ENCODE results near the gene ATP5PB.
A peak's percentile ranks its signal among the peaks of the same experiment; 100 is the strongest.

The ATP5PB gene

GRCh38 chr1:111448918-111449702 lies at the start of gene ATP5PB, which contains the start of gene WDR77:
Gene ATP5PB, plus strand, starts transcription at chr1:111449464. Its CDS starts 78 bp downstream, at chr1:111449542.
Gene WDR77, minus strand, starts transcription at chr1:111449256. Its CDS starts 87 bp downstream, at chr1:111449169.
- peak; percentile 99 to 100 for DNase-seq

- peak; percentile 32 to 39 for DNase-seq
Measured at GRCh38 chr1:111399792-111400610, 49.3 kb upstream of the ATP5PB start.

- no peak for DNase-seq
Measured at GRCh38 chr1:111402083-111402482, 47.2 kb upstream of the ATP5PB start.

GRCh38 chr1:111404588-111404987 lies 44.7 kb upstream of the ATP5PB start:
- no peak for DNase-seq

- no peak for DNase-seq
Measured at GRCh38 chr1:111406321-111406768, 42.9 kb upstream of the ATP5PB start.

GRCh38 chr1:111407301-111407700 lies 42.0 kb upstream of the ATP5PB start:
- DNase-seq = no peak

GRCh38 chr1:111412839-111413238 lies 36.4 kb upstream of the ATP5PB start:
- DNase-seq = no peak

- DNase-seq = no peak
Measured at GRCh38 chr1:111414756-111415155, 34.5 kb upstream of the ATP5PB start.

- DNase-seq = no peak
Measured at GRCh38 chr1:111415461-111415860, 33.8 kb upstream of the ATP5PB start.

- no peak for DNase-seq
Measured at GRCh38 chr1:111417755-111418154, 31.5 kb upstream of the ATP5PB start.

- no peak for DNase-seq
Measured at GRCh38 chr1:111419037-111419436, 30.2 kb upstream of the ATP5PB start.

GRCh38 chr1:111420377-111420776 lies 28.9 kb upstream of the ATP5PB start:
- no peak for DNase-seq

GRCh38 chr1:111422546-111423391 lies 26.5 kb upstream of the ATP5PB start:
- DNase-seq = peak; percentile 44 to 52

- no peak for DNase-seq
Measured at GRCh38 chr1:111424281-111424680, 25.0 kb upstream of the ATP5PB start.

- DNase-seq = no peak
Measured at GRCh38 chr1:111436726-111437125, 12.5 kb upstream of the ATP5PB start.

- no peak for DNase-seq
Measured at GRCh38 chr1:111439461-111440351, 9.6 kb upstream of the ATP5PB start.

- DNase-seq = peak in 1 of 2 experiments; percentile 16
Measured at GRCh38 chr1:111441573-111442192, 7.6 kb upstream of the ATP5PB start.

- no peak for DNase-seq
Measured at GRCh38 chr1:111442457-111442856, 6.8 kb upstream of the ATP5PB start.

- DNase-seq = no peak
Measured at GRCh38 chr1:111444031-111444430, 5.2 kb upstream of the ATP5PB start.

GRCh38 chr1:111446546-111446945 lies 2.7 kb upstream of the ATP5PB start:
- no peak for DNase-seq
